AG09309 (cell line): ENCODE results near the gene AXIN2.

Source experiments
- DNase-seq: peaks from one replicate; pipeline ENCODE4 v3.0.0-alpha.2; 2010; ENCODE audit warnings: low read depth
- H3K4me3 ChIP-seq: 2 replicates; pipeline ENCODE4 v1.5.1; 2011; ENCODE audit warnings: mild to moderate bottlenecking, low read depth, low read length, moderate library complexity; ENCODE audit not compliant: control insufficient read depth
- TF ChIP-seq, protein P1 (sequence below): IDR thresholded peaks from 2 replicates; pipeline ENCODE4 v1.5.1; 2011; ENCODE audit warnings: mild to moderate bottlenecking, low read depth, low read length, inconsistent platforms; ENCODE audit not compliant: insufficient read depth, control insufficient read depth; ENCODE audit errors: missing control alignments

The AXIN2 gene

DNA sequence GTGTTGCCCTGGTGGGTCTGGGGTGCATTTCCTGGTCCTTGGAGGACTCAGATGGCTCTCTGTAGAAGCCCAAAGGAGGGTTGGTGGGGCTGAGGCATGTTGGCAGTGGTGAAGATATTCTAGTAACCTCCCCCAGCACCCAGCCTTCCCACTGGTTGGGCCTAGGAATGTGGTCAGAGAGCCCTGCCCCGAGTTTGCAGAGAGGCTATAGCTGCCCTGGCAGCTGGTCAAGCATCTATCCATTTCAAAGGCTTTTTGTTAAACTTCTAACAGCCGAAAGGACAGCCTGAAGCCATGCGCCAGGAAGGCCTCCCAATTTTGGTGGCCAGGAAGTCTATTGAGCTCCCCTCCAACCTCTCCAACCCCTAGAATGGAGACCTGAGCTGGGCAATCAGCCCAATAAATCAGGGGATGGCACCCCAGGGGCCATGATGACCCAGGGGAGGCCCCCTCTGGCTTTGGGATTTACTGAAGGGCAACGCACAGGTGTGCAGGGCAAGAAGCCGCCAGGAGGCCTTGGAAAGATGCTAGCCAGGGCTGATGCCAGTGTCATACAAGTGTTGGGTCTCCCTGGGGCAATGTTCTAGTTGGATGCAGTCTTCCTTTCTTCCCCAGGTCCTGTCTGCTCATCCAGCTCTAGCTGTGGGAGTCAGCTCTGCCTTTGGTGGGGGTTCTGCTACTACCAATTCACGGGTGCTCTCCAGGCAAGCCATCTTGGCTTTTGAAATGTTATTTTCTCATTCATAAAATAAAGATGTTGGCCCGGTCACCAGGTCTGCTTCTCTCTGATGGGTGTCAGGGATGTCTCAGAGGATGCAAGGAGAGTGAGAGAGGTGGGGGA, 30.9 kb upstream of the AXIN2 start:
- DNase-seq = no peak
- TF ChIP-seq, protein P1, sequence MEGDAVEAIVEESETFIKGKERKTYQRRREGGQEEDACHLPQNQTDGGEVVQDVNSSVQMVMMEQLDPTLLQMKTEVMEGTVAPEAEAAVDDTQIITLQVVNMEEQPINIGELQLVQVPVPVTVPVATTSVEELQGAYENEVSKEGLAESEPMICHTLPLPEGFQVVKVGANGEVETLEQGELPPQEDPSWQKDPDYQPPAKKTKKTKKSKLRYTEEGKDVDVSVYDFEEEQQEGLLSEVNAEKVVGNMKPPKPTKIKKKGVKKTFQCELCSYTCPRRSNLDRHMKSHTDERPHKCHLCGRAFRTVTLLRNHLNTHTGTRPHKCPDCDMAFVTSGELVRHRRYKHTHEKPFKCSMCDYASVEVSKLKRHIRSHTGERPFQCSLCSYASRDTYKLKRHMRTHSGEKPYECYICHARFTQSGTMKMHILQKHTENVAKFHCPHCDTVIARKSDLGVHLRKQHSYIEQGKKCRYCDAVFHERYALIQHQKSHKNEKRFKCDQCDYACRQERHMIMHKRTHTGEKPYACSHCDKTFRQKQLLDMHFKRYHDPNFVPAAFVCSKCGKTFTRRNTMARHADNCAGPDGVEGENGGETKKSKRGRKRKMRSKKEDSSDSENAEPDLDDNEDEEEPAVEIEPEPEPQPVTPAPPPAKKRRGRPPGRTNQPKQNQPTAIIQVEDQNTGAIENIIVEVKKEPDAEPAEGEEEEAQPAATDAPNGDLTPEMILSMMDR = no peak
- no peak overlapping the region for H3K4me3 ChIP-seq

DNA sequence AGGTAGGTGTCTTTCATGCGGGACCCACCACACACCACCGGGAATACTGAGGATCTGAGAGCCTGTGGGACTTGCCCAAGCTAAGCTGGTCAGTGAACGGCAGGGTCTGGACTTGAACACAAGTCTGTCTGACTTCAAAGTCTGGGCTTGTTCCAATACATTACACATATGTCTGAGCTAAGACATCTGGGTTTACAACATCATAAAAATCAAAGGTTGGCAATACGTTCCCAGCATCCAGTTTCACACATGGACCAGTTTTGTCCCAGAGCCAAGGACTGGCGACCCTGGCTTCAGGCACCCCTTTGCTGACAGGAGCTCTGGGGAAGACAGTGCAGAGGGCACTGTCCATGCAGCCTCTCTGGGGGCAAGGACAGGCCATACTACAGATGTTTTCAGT, 27.9 kb upstream of the AXIN2 start:
- H3K4me3 ChIP-seq = no peak overlapping the region
- no peak for DNase-seq
- TF ChIP-seq, protein P1 = no peak

DNA sequence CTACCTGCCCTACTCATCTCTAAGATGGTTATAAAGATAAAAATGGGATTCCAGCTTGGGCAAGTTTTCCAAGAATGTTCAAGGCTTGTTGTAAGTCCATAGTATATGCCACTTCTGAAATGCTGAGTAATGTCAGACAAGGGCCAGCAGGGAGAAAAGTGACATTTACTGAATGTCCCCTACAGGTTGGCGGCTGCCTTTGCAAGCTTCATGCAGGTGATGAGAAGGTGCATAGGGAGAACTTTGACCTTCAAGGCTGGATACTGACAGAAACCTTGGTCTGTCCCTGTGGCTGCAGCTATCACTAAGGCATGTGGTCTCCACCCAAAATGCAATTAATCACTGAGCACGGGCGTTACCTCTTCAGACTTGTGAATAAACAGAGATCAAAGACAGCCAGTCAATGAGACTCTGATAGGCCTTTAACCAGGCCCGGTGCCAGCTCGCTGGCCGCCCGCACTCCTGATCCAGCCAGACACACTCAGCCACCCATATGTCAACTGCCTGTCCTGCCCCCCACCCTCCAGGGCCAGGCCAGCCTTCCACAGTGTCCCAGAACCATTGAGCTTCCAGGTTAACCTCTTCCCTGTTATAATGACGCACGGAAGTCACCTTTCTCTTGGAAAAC, 26.8 kb upstream of the AXIN2 start:
- TF ChIP-seq, protein P1 = no peak
- DNase-seq = no peak
- H3K4me3 ChIP-seq = no peak overlapping the region

DNA sequence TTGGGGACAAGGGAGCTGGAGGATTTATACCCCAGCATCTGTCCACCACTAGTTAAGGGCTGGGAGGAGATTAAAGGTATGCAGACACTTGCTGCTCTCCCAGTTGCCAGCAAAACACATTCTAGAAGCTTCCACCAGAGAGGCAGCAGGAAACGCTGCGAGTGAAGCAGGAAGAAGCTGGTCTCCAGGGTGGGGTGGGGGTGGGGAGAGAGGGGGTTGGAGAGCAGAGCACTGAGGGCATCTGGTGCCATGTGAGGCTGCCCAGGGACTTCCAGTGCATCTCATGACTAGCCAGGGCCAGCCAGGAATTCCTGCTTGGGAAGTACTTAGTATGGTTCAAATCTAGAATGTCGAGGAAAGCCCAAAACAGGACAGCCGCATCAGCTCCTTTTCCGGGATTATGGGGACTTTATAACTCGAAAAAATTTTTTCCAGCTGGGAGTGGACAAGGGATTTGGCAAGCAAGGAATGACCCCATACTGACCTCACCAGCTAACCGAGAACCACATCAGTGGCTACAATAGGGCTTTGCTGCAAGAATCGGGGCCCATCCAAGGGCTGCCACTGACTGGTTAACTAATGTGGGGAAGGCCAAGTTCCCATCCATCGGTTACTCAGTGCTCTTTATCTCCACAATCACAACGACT, 26.2 kb upstream of the AXIN2 start:
- H3K4me3 ChIP-seq = no peak overlapping the region
- TF ChIP-seq, protein P1 = no peak
- DNase-seq = no peak

DNA sequence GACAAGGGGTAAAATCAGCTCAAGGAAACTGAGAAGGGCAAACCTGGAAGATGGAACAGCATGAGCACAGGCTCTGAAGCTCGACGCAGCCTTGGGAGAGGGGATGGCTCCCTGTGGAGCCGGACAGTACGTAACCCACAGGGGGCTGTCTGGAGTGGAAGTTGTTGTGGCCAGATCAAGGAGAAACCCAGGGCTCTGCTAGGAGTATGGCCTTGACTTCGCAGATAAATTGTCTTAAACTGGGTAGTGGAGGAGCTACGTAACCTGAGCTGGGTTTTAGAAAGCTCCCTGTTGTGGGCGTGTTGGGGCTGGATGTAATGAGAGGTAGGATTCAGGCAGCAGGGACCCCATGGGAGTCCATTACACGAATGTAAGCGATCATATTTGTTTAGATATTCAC, 25.5 kb upstream of the AXIN2 start:
- no peak for DNase-seq

DNA sequence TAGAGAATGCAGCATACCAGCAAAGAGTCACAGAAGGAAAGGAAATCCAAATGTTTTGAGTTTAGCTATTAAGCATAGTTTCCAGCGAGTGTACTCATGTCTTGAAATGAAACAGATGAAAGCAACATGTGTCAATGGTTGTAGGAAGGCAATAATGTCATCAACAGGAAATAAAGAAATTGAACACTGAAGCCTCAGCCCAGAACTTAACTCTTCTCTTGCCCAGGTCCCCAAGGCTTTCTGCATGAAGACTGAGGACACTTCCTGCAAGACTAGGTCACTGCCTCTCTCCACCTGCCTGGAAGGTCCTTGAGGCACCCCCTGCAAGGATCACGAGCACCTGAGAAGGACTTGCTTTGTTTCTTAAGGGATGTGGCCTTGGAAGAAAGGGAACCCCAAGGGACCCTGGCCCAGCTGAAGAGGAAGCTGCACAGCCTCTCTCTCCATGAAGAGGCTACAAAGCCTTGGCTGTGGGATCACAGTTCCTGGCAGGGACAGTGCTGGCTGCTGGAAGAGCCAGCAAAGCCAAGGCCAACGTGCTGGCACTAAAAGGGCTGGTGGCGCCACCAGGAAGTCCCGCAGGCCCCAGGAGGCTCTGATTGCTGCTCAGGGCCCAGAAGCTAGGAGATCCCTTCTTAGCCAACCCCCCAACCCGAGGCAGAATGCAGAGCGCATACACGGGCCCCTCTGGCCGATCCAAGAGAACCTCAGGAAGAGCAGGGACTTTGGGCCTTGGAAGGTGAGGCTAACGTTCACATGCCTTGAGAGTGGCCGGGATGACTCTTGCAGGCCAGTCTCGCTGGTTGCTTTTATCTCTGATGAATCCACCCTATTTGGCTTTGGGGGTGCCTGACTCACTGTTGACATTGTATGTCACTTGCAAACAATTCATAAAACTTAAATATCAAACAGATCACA, 23.4 kb upstream of the AXIN2 start:
- H3K4me3 ChIP-seq = no peak overlapping the region
- DNase-seq = no peak
- TF ChIP-seq, protein P1 = no peak

More for the DNA sequence above, 25.5 kb upstream of the AXIN2 start:
- TF ChIP-seq, protein P1 = no peak
- H3K4me3 ChIP-seq = no peak overlapping the region
